Hepatocyte (in vitro differentiated cells): ENCODE data around the gene ARSI.

Experiments
- EZH2 ChIP-seq: fragments of 200-600 bp; sonication (generic); IDR thresholded peaks from 2 replicates; pipeline ENCODE4 v1.6.1; 2016; ENCODE audit warnings: antibody characterized with exemption, mild to moderate bottlenecking, borderline replicate concordance
- EZH2phosphoT487 ChIP-seq: fragments of 200-600 bp; sonication (generic); IDR thresholded peaks from one replicate; pipeline ENCODE4 v1.6.1; 2018; ENCODE audit warnings: antibody characterized with exemption, mild to moderate bottlenecking, low read depth, moderate library complexity; ENCODE audit not compliant: unreplicated experiment, severe bottlenecking
- TF ChIP-seq, protein P1 (sequence below): fragments of 200-600 bp; sonication (generic); IDR thresholded peaks from 2 replicates; pipeline ENCODE4 v1.5.1; 2016; ENCODE audit warnings: antibody characterized with exemption, mild to moderate bottlenecking; ENCODE audit not compliant: poor library complexity

DNA sequence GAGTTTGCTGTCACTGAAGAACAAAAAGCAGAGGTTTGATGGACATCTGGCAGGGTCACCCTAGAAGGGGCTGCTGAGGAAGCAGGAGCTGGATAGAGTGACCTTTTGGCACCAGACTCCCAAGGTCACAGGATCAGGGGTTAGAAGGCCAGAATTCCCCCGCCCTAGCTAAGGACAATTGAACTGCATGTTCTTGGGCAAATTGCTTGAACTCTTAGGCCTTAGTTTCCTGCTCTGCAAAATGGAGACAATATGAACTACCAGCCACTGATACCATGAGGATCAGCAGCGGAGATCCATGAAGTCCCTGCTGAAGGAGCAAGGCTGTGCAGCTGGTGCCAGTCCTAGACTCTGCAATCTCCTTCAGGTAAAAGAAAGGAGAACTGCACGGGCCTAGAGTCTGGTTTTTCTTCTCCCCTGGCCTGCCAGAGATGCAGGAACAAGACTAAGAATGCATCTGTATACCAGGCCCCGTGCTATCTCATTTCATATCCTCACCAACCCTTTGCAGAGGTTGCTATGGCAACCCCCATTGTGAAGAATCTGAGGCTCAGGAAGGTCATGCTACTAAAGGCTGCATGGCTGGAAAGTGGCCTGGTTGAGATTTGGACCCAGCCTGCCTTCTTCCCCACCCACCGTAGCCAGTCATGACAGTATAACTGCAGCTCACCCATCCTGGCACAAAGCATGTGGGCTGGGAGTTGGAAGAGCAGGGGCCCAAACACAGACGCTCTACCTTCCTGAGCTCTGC, 46.9 kb downstream of the ARSI start:
- TF ChIP-seq, protein P1, sequence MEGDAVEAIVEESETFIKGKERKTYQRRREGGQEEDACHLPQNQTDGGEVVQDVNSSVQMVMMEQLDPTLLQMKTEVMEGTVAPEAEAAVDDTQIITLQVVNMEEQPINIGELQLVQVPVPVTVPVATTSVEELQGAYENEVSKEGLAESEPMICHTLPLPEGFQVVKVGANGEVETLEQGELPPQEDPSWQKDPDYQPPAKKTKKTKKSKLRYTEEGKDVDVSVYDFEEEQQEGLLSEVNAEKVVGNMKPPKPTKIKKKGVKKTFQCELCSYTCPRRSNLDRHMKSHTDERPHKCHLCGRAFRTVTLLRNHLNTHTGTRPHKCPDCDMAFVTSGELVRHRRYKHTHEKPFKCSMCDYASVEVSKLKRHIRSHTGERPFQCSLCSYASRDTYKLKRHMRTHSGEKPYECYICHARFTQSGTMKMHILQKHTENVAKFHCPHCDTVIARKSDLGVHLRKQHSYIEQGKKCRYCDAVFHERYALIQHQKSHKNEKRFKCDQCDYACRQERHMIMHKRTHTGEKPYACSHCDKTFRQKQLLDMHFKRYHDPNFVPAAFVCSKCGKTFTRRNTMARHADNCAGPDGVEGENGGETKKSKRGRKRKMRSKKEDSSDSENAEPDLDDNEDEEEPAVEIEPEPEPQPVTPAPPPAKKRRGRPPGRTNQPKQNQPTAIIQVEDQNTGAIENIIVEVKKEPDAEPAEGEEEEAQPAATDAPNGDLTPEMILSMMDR = no peak
- TF ChIP-seq EZH2 (no peak), EZH2phosphoT487 (no peak)
